GM12878 (cell line): ENCODE measurements around the gene BAX. TPM values are rescaled to one million over a fixed set of nuclear protein-coding genes. Genes with fewer than 3 reads are reported as not detected.

Experiments used
- E2F4 ChIP-seq: IDR thresholded peaks from 2 replicates; pipeline ENCODE4 v1.6.1; 2012; ENCODE audit warnings: low read depth, low read length, improper control_type of control experiment
- EED ChIP-seq: sonication (generic); IDR thresholded peaks from 2 replicates; pipeline ENCODE4 v1.6.1; 2016; ENCODE audit warnings: antibody characterized with exemption, low read depth
- KAT2A ChIP-seq: conservative IDR thresholded peaks from 2 replicates; pipeline ENCODE4 v1.6.1; 2011; ENCODE audit warnings: low read depth, low read length; ENCODE audit not compliant: control insufficient read depth
- PAX8 ChIP-seq: fragments of 450-650 bp; IDR thresholded peaks from 2 replicates; pipeline ENCODE4 v1.6.1; 2017; ENCODE audit warnings: mild to moderate bottlenecking, moderate library complexity
- PBX3 ChIP-seq: IDR thresholded peaks from 2 replicates; pipeline ENCODE4 v1.6.1; 2011; ENCODE audit warnings: mild to moderate bottlenecking, low read depth, low read length, moderate library complexity; ENCODE audit not compliant: insufficient replicate concordance
- POLR2AphosphoS5 ChIP-seq: IDR thresholded peaks from 2 replicates; pipeline ENCODE4 v1.6.1; 2011; ENCODE audit warnings: mild to moderate bottlenecking, low read length, inconsistent platforms
- SMAD1 ChIP-seq: fragments of 450-650 bp; IDR thresholded peaks from 2 replicates; pipeline ENCODE4 v1.6.1; 2018; ENCODE audit warnings: mild to moderate bottlenecking, low read depth; ENCODE audit not compliant: partially characterized antibody
- SMAD5 ChIP-seq: IDR thresholded peaks from 2 replicates; pipeline ENCODE4 v1.6.1; 2016; ENCODE audit warnings: antibody characterized with exemption, low read depth
- SP1 ChIP-seq: IDR thresholded peaks from one replicate; pipeline ENCODE4 v1.6.1; 2011; ENCODE audit warnings: low read depth, low read length
- SPI1 ChIP-seq: IDR thresholded peaks from 2 replicates; pipeline ENCODE4 v1.6.1; 2011; ENCODE audit warnings: low read depth, mild to moderate bottlenecking, low read length, moderate library complexity, borderline replicate concordance; ENCODE audit not compliant: insufficient read depth
- SREBF2 ChIP-seq: IDR thresholded peaks from 2 replicates; pipeline ENCODE4 v1.6.1; 2012; ENCODE audit warnings: mild to moderate bottlenecking, low read length
- USF1 ChIP-seq: IDR thresholded peaks from 2 replicates; pipeline ENCODE4 v1.6.1; 2011; ENCODE audit warnings: borderline replicate concordance, low read depth, mild to moderate bottlenecking, moderate library complexity, mixed read lengths, low read length; ENCODE audit not compliant: insufficient read depth; ENCODE audit errors: extremely low read length
- ZBTB11 ChIP-seq: fragments of 450-650 bp; formaldehyde crosslinking; IDR thresholded peaks from 2 replicates; pipeline ENCODE4 v1.5.0; 2022; ENCODE audit warnings: mild to moderate bottlenecking, missing genetic modification characterization
- ZNF592 ChIP-seq: fragments of 450-650 bp; IDR thresholded peaks from 2 replicates; pipeline ENCODE4 v1.6.1; 2017; ENCODE audit warnings: mild to moderate bottlenecking, moderate library complexity
- polyA plus RNA-seq, 11 experiments: library from polyadenylated mRNA; depleted of rRNA in 4 of 11; unstranded in 6 of 11; stranded (reverse) in 5 of 11; fragments of >200 nt; fragmentation: Nextera tagmentation in 4 of 11; fragmentation: Illumina TruSeq in 1 of 11; extraction: Ambion mirVana in 4 of 11; extraction: Trizol in 1 of 11; gene quantifications; 1 replicate in 1 of 11; 2 replicates in 10 of 11; pipeline versions ENCODE4 v1.2.1 to v1.2.3, GENCODE V29; 2011 to 2016; ENCODE audit warnings: inconsistent platforms in 2 of 11, missing spikeins in 2 of 11, low read depth in 1 of 11
- total RNA-seq, 4 experiments: library from RNA; depleted of rRNA in 3 of 4; stranded (reverse); fragments of >200 nt in 3 of 4; fragmentation: Illumina TruSeq in 1 of 4; extraction: Trizol in 1 of 4; gene quantifications; 2 replicates each; pipeline versions ENCODE4 v1.2.1 to v1.2.3, GENCODE V29; 2013 to 2021

Gene BAX
- total and polyA plus RNA-seq, 10 of the 15 experiments (the other 5 are each of a cell fraction or from before 2014, with no cell fraction given) = 7.2 to 221 (median 137) TPM

GRCh38 chr19:48967346-48968178, 12.9 kb downstream of the BAX start (continued):
- no peak for TF ChIP-seq KAT2A
- TF ChIP-seq PAX8 = no peak
- no peak for TF ChIP-seq E2F4
- TF ChIP-seq ZBTB11 (CRISPR knock-in tag) = no peak
- TF ChIP-seq ZNF592 = no peak
- TF ChIP-seq SREBF2 = no peak
- peak; percentile 85; the same call in 1 of the 2 replicates for TF ChIP-seq POLR2AphosphoS5
- TF ChIP-seq SPI1 = peak; percentile 84
- no peak for TF ChIP-seq SMAD5
- TF ChIP-seq EED = 0 out of 2 replicates have a peak, but pooled peaks have one; percentile 34
- no peak for TF ChIP-seq SMAD1
- no peak for TF ChIP-seq SP1
- peak; percentile 52 for TF ChIP-seq USF1
- no peak for TF ChIP-seq PBX3
